Epithelial cell of alveolus of lung (primary cell): ENCODE data around the gene TGM2. TPM values are rescaled to one million over a fixed set of nuclear protein-coding genes. Genes with fewer than 3 reads are reported as not detected.

Experiments used
- total RNA-seq: library from RNA; depleted of rRNA; stranded (reverse); fragments of >200 nt; gene quantifications from 2 replicates; pipeline ENCODE4 v1.2.1, GENCODE V29; 2015

TGM2 gene
- 221 and 262 TPM in 2 replicates for total RNA-seq

DNA sequence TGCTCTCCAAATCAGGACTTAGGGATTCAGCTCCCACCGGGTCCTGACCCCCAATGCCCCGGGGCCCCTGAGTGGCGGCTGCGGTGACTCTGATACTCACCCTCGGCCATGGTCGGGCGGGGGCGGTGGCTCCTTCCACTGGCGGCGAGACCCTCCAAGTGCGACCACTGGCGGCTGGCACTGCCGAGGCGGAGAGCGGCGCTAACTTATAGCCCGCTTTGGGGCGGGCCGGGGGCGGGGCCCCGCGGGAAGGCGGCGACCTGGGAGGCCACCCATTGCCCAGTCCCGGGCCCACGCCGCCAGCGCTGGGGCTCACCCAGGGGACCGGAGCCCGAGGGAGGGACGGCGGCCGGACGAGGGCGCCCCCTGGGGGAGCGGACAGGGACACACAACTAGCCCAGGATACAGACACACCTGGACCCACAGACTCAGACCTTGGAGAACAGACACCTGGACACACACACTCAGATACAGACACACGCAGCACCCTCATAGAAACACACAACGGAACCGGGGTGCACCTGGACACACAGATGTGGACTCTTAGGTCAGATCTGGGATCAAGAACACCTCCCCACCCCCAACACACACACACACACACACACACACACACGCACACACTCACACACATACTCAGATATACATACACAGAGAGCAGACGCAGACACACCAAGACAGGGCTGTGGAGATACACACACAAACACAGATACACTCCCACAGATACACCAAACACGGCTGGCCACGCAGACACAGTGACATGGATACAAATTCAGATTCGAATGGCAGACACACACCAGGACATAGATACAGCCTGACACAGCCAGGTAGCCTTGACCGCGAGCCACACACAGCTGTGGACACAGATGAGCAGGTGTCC lies at the start of gene TGM2:
Gene TGM2 (minus strand): TSS at position 182 of the 877 bp plus-strand sequence. CDS start 72 bp downstream, at position 110.

Other genes with a start within 250 kb of the TGM2 start
- gene TTI1, start 131.8 kb downstream of the TGM2 start, total RNA-seq = 17.0 and 17.6 TPM in 2 replicates
- 10.3 and 20.4 TPM in 2 replicates for gene RPRD1B, start 131.5 kb downstream of the TGM2 start, total RNA-seq
- 3.1 and 18.0 TPM in 2 replicates for gene KIAA1755, start 95.5 kb upstream of the TGM2 start, total RNA-seq
- gene BPI, start 138.9 kb upstream of the TGM2 start, total RNA-seq = 0.13 and 3.2 TPM in 2 replicates
- 1.3 TPM in 1 of 2 replicates, not detected in the other for gene LBP, start 181.2 kb upstream of the TGM2 start, total RNA-seq